HG03558 (cell line): ENCODE measurements around the gene NARF.

Source experiments
- ATAC-seq: cut with Tn5 transposase; IDR thresholded peaks from one replicate; pipeline ENCODE4 v1.9.1; 2021; ENCODE audit warnings: moderate number of reproducible peaks; ENCODE audit not compliant: unreplicated experiment; ENCODE audit errors: extremely low read depth

The NARF gene

DNA sequence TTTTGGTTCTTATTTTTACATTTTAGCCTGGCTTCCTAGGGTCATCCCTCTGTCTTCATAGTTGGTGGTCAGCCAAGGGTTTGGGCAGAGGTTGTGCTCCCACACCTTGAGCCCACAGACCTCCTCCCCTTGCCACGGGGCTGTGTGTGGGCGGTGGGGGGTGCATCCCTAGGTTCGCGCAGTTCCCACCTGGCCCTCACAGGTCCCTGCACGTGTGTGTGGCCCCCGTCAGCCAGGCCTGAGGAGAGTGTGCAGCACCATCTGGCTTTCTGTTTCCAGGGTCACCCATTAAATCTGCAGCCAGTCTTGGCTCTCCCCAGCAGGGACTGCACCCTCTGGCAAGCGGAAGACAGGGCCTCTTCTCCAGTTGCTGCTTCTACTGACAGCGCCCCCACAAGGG is 26.5 kb upstream of the NARF start:
- ATAC-seq, result no peak

DNA sequence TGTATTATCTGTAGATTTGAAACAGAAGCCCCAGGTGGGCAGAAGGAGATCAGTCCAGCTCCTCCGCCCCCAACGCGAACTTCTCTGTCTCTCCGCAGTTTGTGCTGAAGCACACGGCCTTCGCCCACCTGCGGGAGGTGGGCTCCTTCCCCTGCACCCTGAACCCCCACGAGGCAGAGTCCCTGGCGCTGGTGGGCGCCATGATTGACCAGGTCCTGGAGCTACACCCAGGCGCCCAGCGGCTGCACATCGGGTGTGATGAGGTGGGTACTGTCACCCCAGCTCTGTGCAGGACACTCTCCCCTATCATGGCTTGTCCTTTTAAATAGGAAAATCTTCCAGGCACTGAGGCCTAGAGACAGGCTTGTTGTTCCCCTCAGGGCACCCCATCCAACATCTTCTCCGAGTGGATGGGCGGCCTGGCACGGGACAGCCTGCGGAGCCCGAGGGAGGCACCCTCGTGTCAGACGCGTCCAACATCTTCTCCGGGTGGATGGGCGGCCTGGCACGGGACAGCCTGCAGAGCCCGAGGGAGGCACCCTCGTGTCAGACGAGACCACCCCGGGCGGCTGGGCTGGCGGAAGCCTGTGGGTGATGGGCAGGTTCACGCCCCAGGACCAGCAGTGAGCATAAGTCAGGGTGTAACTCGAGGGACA is 24.9 kb upstream of the NARF start:
- no peak for ATAC-seq

DNA sequence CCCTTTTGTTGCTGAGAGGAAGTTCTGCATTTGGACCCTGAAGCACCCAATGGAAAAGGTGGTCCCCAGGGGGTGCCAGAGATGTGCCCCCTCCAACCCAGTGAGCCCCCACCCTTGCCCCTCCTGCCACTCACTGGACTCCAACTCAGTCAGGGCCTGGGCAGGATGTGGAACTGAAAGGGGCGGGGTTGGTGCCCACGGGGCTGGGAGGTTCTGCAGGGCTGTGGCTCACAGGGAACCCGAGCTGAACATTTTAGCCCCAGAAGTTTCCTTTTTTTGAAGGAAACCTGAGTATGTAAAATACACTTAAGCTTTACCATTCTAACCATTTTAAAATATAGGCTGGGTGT is 24.4 kb upstream of the NARF start:
- no peak for ATAC-seq

DNA sequence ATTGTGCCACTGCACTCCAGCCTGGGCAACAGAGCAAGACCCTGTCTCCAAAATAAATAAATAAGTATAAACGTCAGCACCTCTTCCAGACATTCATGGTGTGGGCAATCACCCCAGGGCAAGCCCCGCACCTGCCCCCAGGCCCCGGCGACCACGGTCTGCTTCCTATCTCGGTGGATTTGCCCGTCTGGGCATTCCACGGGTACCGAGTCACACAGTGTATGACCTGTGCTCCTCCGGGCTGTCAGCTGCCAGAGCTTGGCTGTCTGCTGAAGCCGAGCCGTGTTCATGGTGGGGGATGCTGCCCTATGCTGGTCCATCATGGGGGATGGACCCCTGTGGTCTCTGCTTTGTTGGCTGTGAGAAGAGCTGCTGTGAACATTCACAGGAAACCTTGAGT is 23.4 kb upstream of the NARF start:
- no peak for ATAC-seq

DNA sequence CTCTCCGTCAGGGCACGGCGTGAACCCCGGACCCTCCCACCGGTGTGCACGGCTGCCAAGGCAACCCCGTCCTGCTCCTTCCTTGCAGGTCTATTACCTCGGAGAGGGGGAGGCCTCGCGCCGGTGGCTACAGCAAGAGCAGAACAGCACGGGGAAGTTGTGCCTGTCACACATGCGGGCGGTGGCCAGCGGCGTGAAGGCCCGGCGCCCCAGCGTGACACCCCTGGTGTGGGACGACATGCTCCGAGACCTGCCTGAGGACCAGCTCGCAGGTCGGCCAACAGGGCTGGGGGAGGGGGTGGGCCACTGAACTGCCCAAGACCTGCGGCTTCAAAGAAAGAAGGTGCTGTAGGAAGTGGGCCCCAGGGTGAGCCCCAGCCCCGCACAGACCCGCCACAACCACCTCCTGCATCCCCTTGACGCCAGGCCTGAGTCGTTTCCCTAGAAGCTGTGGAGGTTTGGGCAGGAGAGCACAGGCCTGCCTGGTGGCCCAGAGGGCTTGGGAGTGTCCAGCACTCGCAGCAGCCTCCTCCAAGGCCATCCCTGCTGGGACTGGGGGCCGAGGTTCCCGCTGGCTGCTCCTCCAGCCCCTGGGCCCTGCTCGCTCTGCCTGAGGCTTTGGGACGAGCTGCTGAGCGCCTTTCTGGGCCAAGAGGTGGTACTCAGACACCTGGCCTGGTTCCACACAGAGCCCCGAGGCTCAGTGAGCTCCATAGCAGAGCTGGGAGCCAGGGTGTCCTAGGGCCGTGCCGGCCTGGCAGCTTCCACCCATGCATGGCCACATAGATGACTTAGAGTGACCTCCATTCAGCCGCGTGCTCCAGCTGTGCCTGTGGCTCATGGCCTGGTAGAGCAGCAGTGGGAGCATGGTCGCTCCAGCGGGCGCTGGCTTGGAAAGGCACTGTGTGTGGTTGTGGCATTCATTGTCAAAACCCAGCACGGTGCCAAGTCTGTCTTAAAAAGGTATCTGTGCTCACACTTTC is 22.6 kb upstream of the NARF start:
- no peak for ATAC-seq

DNA sequence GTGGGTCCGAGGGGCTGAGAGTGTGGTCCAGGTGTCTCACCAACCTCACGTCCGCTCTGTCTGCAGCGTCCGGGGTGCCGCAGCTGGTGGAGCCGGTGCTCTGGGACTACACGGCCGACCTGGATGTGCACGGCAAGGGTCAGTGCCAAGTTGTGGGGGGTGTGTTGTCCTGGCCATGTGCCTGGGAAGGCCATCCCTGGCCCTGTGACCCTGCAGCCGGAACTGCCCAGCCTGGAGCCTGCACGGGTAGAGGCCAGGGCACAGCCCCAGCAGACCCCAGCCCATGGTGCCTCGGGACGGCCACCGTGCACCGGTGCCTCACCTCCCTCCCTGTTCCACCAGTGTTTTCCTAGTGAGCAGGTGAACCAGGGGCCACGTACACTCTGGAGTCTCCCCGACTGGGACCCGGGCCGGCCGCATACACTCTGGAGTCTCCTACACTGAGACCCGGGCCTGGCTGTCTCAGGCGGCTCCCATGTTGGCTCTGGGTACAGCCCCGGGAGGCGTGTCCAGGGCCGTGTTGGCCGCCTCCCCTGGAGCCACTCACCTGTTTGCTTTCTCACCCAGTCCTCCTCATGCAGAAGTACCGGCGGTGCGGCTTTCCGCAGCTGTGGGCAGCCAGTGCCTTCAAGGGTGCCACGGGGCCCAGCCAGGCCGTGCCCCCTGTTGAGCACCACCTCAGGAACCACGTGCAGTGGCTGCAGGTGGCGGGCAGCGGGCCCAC is 21.8 kb upstream of the NARF start:
- ATAC-seq, result no peak

DNA sequence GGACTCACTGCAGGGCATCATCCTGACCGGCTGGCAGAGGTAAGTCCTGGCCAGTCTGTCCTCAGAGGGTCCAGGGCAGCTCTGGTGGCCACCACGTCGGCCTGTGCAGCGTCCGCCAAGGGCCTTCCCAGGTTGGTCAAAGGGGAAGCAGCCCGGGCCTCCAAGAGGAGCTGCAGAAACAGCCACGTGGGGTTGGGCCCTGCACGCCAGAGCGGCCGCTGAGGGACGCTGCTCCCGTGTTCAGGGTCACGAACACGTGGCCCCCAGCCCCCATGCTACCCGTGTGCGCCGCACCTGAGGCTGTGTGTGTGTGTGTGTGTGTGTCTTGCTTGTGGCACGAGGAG is 21.2 kb upstream of the NARF start:
- ATAC-seq, result no peak

DNA sequence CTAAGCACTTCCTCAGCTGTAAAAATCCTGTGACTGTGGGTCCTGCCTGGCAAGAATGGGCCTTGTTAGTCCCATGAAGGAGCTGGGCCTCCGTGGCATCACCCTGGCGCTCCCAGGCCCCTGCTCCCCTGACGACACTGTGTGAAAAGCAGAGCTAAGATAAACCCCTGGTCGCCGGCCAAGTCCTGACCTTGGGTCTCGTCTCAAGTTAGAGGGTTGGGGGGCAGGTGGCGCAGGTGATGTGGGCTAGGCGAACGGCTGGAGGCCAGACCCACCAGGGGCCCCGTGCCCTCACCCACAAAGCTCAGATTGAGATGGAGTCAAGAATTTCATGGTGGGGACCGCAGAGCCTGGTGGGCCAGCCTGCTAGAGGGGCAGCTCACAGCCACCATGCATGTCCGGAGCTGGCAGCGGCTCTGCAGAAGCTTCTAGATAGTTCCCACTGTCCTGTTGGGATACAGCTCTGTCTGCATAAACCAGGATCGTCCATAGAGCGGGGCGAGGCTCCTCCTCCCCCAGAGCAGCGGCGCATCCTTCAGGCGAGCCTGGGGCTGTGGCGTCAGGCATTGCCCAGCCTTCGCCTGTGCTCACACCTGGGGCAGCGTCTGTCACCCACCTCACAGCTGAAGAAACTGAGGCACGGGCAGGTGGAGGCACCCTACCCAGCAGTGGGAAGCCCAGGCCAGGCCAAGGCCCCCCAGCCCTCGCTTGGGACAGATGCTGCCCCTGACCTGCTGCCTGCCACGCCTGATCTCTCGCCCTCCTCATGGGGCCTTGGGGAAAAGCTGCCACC is 19.9 kb upstream of the NARF start:
- no peak for ATAC-seq

DNA sequence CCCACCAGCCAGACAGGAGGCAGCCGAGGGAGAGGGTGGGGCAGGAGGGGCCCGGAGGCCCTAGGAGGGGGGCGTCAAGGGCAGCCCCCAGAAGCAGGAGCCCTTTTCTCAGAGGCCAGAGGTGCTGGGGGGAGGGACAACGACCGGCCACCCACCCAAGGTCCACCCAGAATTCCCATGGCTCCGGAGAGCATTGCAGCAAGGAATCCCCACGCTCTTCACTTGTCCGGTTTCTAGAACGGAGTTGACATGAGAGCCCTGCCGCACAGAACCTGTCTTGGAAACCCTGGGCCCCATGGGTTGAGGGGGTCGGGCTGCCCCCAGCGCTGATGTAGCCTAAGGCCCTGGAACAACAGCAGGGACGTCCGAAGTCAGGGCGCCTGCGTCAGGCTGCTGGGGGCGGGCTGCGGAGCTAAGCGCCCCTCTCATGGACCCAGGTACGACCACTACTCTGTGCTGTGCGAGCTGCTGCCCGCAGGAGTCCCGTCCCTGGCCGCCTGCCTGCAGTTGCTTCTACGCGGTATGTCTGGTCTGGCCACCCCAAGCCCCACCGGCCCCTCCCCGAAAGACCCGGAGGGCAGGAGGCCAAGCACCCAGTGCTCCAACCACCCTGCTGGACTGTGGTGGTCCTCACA is 19.2 kb upstream of the NARF start:
- ATAC-seq, result no peak

DNA sequence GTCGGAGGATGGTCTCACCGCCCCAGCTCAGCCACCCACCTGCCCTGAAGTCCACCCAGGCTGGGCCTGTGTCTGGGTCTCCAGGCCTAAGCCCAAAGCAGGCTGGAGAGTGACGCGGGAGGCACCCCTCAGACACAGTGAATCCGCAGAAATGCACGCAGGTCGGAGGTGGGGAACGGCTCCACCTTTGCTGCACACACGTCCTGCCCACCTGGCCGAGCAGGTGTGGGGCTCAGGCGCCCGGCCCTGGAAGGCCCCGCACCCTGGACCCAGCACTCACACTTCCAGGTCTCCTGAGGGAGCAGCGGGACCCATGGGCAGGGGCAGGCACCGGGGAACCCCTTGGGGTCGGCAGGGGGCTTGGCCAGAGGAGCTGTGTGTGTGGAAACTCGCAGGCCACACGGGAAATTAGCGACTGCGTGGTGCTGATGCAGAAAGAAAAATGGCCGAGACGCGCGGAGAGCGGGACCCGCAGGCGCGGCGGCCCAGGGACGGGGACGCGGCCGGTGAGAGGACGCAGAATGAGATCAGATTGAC is 18.6 kb upstream of the NARF start:
- no peak for ATAC-seq

DNA sequence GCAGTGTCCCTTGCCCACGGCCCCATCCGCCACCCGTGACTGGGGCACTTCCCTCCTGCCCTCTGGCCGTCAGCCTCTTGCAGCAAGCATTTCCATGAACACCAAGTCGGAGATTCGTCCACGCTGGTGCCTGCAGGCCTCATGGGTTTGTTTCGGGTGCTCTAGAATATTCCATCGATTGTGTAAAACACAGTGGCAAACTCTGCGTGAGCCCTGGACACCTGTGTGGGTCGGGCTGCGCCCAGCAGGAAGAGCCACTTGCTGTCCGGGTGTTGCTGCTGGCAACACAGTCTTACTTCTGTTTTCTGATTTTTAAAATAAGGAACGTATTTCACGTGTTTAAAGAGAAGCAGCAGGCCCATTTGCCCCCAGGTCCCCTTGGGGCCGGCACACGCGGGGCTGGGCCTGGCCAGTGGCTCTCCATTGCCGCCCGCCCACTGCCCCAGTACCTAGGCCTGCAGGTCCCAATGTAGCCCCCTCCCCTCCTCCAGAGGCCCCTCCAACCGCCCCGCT is 18.0 kb upstream of the NARF start:
- no peak for ATAC-seq

DNA sequence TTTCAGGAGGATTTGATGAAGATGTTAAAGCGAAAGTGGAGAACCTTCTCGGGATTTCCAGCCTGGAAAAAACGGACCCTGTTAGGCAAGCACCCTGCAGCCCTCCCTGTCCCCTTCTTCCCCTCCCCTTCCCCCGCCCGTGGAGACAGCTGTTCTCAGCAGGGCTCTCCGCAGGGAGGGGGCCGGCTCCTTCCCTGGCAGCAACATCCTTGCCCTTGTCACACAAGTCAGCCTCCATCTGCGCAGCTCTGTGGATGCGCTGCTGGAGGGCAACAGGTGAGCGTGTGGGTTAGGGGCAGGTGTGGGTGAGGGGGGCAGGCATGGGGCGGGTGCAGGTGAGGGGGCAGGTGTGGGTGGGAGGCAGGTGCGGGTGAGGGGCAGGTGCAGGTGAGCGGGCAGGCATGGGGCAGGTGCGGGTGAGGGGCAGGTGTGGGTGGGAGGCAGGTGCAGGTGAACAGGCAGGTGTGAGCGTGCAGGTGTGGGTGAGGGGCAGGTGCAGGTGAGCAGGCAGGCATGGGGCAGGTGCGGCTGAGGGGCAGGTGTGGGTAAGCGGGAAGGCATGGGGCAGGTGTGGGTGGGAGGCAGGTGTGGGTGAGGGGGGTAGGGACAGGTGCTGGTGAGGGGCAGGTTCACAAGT is 17.4 kb upstream of the NARF start:
- no peak for ATAC-seq

DNA sequence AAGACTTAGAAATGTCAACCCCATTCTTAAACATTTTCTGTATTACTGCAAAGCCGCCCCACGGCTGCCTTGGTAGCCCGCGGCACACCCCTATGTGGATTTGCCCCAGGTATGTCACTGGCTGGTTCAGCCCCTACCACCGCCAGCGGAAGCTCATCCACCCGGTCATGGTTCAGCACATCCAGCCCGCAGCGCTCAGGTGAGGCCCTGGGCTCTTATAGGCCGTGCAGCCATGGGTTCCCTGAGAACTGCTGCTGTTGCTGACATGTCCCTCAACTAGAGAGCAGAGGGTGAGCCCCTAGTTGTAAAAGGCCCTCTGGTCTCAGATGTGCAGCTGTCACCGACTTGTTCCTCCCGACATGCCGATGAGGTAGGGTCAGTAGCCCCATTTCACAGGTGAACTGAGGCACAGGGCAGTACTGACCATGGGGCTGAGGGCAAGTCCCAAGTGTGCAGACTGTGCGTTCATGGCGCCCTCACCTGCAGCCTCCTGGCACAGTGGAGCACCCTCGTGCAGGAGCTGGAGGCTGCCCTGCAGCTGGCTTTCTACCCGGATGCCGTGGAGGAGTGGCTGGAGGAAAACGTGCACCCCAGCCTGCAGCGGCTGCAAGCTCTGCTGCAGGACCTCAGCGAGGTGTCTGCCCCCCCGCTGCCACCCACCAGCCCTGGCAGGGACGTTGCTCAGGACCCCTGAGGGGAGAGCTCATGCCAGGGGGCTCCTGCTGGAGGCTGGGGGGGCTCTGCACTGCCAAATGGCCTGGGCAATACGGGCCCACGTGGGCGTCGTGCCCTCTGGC is 16.7 kb upstream of the NARF start:
- ATAC-seq, result no peak

DNA sequence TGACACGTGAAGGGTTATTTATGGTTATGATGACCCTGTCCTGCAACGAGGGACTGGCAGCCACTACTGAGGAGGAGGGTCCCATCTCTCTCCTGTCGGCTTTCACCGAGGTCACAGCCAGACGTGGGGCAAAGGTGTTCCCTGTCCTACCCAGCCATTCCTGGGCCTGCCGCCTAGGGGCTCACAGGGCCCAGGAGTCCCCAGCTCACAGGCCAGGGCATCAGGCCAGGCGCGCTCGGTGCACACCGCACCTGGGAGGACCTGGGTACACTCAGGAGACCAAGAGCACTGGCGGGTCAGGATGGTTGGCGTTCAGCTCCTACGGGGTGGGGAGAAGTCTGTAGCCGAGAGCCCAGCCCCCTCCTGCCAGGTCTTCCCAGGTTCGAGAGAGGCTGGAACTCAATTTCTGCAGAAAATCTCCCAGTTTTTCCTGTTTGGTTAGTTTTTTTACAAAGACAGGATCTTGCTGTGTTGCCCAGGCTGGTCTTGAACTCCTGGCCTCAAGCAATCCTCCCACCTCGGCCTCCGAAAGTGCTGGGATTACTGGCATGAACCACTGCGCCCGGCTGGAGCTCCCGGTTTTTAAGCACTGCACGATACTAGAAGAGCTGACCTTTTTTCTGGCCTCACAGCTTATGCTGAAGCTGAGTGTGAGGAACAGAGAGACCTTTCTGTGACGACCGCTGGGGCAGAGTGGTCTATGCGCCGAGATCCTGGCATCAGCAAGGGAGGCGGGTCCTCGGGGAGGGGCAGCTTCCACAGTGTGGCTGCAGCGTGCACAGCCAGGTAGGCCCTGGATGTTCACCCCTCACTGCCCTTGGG is 15.7 kb upstream of the NARF start:
- ATAC-seq, result no peak

DNA sequence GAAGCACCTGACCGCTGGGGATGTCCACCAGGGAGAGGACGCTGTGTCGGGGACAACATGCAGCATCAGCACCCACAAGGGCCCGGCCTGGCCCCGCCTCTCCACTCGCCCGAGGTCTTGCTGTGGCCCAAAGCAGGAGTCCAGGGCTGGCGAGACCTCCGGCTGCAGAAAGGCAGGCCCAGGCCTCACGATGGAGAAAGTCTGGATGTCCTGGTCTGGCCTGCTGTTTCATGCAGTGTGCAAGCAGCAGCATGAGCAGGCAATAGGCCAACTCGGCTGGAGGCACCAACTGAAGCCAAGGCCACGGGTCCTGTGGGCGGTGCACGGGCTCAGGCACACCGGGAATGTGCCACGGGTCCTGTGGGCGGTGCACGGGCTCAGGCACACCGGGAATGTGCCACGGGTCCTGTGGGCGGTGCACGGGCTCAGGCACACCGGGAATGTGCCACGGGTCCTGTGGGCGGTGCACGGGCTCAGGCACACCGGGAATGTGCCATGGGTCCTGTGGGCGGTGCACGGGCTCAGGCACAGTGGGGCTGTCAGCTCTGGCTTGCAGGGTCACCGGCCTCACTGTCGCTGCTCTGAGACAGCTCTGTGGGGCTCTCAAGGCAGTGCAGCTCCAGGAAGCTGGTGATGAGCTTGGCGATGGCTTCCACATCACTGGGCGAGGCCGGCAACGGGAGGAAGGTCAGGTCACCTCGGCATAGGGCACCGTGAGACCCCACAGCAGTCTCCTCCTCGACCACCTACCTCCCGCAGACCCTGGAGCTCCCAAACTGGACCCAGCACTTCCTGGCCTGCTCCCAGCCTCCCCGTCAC is 14.9 kb upstream of the NARF start:
- no peak for ATAC-seq

DNA sequence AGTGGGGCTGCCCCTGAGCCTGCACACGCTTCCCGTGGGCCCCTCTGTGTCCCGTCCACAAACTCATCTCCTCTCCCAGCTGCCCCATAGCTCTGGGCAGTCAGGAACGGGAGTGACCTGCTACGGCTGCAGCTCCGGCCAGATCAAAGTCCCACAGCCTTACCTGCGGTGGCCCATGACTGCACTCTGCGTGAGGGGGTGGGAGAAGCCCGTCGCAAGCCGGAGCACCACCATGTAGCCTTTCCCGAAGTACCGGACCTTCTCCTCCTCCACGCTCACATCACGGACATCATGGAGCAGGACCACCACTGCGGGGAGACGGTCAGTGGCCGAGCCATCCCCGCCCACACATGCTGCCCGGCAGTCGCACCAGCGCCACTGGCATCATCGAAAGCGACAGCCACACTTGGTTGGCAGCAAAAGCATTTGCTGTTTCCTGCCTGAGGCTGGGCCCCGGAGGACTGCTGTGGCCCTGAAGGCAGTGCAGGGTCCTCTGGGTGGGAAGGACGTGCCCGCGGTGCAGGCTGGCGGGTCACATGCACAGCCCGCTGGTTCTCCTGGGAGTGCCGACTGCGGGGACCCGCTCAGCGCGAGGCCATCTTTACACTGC is 14.2 kb upstream of the NARF start:
- no peak for ATAC-seq
